ENCODE measurements around the gene THSD7A.
"Not testable (repeated sequence)": the region's sequence is repeated elsewhere in the genome, so short reads cannot be mapped to it uniquely, and the experiment has no call there.

The THSD7A gene

DNA sequence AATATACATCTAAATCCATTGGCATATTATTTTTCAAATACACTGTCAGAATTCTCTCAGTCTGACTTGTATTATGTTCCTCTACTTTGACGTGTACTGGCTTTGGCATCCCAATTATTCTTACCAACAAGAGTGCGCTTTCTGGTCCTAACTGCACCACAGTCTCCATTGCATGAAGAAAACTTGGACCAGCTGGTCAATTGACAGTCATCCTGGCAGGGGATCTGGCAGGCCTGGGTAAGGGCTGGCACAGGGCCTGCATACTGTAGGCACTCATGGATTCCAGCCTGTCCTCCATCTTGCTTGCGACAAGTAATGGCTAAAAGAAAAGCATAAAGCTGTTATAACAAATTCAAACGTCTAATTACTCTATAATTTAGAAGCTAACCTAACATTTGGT, 384.9 kb downstream of the THSD7A start:
- no peak for DNase-seq

DNA sequence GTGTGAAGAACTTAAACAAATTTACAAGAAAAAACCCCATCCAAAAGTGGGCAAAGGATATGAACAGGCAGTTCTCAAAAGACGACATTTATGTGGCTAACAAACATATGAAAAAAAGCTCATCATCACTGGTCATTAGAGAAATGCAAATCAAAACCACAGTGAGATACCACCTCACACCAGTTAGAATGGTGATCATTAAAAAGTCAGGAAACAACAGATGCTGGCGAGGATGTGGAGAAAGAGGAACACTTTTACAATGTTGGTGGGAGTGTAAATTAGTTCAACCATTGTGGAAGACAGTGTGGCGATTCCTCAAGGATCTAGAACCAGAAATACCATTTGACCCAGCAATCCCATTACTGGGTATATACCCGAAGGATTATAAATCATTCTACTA, 388.1 kb downstream of the THSD7A start:
- not testable (repeated sequence) for DNase-seq

DNA sequence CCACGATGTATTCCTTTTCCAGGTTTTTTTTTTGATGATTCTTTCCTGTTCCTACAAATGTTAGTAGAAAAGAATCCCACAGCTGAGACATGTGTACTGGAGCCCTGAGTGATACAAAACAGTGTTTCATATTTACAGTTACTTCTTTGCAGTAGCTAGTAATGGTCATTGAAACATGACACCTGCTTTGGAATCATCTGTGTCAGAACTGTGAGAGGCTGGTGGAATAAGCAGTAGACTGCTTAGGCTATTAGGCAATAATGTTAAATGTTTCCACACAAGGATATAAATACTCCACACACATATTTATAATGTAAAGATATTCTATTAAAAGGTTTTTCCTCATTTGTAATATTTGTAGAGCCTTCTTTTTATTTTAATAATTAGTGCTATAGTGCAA, 394.0 kb downstream of the THSD7A start:
- no peak for DNase-seq

DNA sequence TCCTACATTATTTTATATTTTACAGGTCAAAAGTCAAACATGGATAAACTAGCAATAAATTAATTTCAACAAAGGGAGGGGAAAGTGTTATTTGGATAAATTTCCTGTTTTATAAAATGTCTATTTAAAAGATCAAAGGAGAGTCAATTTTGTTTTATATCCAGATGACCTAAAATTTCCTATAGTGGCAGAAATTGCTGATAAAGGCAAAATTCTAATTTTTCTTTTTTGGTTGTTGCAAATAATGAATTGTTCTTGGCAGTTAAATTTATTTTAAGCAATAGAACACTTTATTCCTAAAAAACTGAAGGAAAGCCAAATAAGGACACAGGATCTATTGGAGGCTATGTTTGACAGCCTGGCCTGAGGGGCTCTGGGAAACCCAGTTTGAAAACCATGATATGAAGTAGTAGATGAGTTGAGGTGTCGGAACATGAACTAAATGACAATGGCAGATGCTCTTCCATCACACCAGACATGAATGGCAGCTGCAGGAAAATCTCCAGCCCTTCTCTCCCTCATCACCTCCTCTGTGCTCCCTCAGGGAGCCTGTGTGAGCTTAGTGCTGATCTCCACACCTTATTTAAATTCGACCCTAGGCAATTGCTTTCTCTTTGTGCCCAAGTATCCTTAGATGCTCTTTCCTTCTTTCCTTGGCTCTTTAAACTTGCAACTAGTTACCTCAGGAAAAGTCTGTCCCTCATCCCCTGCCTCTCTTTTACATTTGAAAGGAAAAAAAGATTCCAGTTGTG, 395.0 kb downstream of the THSD7A start:
- DNase-seq = no peak

DNA sequence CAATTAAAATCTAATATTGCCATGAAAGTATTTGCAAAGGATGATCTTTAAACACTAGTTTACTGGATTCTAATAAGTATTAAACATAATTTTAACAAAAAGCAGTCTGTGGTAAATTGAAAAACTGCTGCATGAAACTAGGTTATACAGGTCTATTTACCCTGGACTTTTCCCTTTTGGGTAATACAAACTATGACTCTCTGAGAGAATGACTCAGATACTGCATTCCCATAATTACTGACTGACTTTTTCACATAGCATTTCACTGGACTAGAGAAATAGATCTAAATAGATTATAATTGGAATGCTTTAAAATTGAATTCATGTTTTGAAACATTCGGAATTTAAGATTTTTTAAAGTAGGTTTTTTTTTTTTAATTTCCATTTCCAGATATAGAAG, 395.7 kb downstream of the THSD7A start:
- DNase-seq = peak; percentile 20

DNA sequence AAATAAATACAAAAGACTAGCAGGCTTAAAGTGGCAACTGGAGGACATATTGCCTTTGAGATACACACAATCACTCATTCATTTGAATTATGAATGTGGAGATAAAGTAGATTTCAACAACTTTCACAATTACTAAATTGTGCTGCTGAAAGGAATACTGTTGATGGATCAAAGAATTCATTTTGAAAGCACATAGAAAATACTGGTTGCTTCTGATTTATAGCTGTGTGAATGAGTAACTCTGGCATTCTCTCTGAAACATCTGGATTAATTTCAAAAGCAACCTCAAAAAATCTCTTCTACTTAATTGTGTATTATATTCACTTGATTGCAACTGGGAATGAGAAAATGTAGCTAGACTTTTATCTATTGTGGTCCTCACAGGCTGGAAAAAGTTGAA, 397.6 kb downstream of the THSD7A start:
- no peak for DNase-seq

DNA sequence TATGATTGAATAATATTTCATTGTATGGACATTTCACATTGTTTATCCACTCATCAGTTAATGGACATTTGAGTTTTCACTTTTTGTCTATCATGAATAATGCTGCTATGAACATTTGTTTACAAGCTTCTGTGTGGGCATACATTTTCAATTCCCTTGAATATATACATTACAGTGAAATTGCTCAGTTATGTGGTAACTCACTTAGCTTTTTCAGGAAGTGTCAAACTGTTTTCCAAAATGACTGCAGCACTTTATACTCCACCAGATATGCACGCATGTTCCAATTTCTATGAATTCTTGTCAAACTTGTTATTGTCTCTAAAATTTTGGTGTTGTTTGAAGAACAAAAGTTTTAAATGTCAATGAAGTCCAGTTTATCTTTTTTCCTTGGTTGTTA, 401.2 kb downstream of the THSD7A start:
- no peak for DNase-seq

DNA sequence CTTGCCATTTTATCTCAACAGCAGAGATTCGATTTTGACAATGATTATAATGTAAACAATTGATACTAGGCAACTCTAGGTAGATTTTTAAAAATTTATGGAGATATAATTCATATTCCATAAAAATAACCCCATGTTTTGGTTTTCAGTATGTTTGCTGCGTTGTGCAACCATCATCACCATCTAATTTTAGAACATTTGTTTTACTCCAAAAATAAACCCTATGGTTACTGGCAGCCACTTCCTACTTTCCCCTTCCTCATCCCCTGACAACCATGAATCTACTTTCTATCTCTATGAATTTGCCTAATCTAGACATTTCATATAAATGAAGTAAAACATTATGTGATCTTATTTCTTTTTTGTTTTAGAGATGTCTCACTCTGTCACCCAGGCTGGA, 401.9 kb downstream of the THSD7A start:
- no peak for DNase-seq

DNA sequence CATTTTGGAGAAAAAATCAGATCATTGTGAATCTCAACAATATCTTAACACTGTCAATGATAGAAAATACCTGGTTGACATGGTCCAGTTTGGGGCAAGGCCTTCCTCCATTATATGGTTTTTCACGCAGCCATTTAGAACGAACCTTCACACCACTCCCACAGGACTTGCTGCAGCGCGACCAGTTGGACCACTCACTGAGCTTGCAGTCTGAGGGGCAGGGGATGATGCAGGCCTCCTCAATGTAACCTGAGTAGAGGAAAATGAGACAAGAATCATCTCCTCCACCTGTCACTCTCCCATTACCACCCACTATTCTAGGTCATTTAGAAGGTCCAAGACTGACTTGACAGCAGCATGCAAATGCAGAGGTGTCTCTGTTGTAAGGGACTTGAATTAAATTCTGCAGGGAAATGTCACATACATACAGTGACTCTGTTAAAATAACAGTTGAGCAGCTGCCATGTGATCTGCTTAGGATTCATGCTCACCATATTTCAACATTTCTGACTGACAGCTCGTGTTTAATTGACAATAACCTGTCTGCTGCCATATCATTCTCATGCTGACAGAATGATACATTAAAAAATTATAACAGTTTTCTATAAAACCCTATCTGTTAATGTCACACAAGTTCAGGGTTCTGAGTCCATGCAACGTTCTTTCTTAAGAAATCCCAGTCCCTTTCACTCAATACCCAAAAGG, 403.0 kb downstream of the THSD7A start:
- no peak for DNase-seq

DNA sequence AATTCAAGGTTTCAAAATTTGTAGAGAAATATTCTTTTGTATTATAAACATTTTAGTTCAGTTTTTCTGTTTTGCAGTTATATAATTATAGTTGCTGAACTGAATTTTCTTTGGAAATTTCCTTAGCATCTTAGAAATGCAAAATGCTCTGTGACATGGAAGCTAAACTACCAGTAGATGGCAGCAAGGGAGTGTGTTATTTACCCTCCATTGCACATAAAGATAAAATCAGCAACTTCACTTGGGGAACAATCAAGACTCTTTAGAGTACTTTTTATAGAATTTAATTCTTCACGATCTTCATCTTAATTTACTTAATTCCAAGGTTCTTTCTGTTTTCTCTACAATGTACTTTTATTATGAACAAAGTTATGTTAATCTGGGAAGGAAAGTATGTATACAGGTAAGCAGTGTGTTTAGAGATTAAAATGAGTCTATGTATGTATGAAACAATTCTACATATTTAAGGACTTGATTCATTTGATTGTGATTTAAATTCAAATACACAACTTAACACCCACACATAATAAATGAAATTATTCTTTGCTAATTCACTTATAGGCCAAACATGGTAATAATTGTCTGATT, 404.2 kb downstream of the THSD7A start:
- peak; percentile 67 for DNase-seq

DNA sequence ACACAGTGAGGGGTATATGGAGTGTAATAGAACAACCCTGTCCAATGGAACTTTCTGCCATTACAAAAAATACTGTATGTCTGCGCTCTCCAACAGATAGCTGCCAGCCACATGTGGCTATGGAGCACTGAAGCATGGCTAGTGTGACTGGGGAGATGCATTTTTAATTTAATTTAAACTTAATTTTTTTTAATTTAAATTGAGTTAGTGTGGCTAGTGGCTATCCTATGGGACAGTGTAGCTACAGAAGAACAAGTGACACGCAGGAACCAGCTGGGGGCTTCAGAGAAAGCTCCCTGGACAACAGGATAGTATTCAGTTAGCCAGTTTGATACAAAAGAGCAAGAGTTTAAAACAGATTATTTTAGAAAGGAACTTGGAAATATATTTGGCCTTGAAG, 408.0 kb downstream of the THSD7A start:
- DNase-seq = no peak

DNA sequence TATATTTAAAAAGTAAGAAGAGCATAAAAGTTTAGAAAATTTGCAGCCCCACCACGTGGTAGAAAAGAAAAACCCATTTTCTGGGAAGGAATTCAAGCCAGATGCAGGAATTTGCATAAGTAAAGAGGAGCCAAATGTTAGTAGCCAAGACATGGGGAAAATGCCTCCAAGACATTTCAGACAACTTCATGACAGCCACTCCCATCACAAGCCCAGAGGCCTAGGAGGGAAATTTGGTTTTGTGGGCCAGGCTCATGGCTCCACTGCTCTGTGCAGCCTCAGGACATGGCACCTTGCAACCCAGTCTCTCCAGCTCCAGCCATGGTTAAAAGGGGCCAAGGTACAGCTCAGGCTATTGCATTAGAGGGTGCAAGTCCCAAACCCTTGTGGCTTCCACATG, 411.9 kb downstream of the THSD7A start:
- no peak for DNase-seq

DNA sequence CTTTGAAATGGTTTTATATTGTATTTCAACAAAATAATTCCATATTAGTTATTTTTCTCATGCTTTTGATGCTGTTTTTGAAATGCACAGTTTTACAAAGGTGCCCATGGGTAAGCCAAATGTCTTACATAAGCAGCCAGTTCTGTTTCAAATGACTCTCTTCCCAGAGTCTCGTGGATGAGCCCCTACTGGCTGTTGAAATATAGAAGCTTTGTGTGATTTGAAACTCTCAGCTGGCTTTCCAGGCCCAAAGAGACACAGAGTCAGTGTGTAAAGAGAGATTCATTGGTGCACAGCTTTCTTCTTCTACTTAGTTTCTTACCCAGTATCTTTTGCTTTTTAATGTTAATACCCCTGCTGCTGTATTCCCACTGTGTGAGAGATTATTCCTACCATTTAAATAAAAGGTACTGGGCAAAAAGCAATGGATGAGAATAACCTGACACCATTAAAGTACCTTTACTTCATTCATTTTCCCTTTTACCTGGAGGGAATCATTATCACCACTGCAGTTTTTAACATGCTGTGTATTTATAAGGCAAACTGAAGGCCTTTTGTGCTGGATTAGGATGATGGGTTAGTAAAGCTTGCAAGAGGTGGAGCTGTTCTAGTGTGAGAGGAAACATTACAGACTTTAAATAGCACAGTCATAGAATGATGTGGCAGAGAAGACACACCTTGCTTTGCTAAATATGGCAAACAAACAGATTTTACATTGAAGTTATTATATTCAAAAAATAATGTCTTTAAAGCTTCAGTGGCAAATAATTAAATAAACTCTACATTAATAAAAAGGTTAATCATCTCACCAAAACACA, 415.1 kb downstream of the THSD7A start:
- DNase-seq = no peak

DNA sequence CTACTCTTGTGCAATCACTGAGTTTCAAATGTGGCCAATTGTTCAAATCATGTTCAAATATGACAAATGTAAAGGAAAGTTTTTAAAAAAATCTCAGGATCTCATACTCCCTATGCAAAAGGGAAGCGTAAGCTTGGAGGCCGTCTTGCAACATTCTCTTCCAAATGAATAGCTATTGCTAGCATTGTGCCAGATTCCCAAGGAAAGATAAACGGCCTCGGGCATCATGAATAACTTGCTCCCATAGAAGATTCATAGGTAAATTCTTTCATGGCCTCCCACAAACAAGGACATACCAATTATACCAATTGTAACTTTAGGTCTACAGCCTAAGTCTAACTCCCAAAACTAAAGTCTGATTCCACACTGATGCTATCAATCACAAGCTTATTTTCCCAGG, 416.9 kb downstream of the THSD7A start:
- no peak for DNase-seq

DNA sequence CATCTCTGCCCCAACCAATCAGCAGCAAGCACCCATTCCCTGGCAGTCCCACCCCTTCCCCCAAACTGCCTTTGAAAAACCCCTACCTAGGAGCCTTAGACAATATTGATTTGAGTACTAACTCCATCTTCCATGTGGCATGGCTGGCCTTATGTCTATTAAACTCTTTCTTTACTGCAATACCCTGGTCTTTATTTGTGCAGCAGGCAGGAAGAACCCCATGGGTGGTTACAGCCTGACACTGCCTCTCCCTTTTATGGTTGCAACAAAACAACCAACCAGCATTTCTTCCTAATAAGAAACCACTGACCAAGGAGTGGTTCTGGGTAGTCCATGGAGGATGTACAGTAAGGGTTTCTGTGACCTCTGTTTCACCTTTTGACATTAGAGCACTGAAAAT, 418.1 kb downstream of the THSD7A start:
- no peak for DNase-seq

DNA sequence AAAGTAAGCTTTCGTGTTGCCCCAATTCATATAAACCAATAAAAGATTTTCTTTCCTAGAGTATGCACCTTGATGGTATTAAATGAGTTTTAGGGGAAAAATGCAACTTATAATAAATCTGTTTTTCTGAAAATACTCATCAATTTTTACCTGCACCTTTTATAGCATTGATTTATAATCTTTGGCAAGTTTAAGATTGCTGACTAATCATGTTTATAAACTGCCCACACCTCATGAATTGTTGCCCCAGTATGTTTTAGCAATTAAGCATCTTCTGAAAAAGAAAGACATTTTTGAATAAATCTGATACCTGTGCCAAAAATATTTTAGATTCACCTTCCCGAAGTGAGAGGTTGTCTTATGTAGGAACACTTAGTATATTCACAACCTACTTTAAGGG, 420.0 kb downstream of the THSD7A start:
- no peak for DNase-seq

DNA sequence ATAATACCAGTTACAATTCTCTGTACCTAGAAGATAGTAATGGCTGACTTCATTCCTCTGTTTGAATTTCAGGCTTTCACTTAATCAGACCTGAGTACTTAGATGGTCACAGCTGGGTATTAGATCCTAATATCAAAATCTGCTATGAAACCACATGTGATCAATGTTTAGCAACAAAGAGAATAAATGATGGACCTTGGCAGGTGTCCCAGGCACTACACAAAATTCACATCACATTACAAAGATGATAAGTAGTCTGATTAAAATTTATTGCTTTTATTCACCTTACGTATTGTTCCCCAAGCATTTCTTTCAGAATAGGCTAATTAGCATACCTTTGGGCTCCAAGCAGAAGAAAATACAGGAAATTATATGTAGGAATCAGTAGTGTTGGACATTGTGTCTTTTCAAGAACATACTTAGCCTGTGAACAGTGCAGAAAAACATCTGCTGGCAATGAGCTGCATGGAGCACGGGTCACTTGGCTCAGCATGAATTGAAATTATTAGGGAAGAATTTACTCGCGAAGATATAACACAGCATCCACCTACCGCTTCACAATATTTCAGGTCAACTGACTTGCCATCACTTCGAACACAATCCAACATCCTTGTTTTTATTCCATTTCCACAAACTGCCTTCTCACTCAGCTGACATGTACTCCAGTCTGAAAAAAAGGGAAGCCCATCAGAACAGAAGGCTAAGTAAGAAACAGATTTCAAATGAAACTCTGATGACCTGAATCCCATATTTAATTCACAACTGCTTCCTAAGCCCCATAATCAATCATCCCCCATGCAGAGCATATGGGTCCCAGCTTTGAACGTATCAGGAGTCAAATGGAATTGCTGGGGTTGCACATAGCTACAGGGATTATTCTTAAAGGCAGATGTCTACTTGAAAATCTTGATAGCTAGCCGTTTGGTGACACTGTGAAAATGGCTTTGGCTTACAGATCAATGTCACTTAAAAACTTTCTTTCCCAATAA, 421.0 kb downstream of the THSD7A start:
- no peak for DNase-seq

DNA sequence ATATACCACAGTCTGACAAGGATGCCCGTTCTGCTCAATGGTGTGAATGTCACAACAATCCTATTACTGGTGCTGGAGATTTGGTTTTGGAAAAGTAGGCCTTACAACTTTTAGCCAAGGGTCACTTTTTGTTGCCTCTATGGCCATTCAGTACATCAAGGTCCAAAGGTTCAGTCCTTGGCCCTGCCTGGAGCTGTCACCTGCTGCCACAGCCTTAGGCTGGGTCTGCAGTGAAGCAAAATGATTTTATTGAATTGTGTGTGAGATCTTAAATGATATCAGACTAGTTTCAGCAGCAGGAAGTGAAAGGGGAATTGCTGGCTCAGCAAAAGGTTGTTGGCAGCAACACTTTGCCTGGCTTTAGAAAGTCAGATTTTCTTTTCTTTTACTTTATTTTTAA, 427.6 kb downstream of the THSD7A start:
- DNase-seq = no peak

DNA sequence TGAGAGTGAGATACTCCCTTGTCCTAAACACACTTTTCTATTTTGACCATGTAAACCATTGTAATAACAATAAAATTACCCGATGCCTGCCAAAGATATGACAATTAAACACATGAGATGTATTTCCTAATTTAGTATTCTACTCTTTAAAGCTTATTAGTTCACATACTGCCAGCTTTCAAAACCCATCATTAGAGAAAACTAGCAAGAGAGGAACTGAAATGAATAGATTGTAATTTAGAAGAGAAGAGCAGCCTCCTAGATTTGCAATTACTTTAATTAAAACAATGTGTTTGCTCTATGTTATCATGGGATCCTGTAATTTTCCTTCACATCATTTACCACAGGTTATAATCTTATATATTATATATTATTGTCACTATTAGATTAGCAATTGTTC, 428.2 kb downstream of the THSD7A start:
- no peak for DNase-seq

DNA sequence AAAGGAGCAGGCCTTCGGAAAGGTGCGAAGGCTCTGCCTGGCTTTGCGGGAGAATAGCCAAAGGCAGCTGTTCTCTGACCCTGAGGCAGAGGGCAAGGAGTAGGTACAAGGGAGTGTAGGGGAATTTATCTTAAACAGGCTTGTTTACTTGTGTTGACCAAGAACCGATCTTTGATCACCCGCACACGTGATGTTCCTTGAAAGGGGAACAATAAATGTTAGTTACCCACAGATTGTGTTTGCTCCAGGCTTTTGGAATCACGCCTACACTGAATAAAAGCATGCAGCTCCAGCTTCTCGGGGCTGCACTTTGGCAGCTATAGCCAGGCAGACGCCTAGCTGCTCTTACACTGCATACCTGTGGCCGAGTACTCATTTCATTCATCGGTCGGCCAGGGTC, 437.6 kb downstream of the THSD7A start:
- no peak for DNase-seq

DNA sequence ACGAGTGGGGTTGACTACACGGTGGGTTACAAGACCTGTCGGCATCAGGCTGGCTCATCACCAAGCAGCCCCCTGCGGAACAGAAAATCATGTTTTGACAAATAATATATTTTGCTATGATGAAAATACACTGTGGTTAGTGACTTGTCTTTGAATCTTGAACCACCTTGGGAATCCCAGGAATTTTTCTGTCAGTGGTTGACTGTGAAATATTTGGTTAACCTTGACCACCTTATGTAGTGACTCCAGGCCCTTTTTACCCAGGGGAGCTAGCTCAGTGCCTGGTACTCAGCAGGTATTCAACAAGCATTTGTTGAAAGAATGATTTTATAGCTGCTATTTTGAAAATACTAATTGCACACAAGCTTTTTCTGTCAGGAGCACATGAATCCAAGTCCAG, 452.4 kb downstream of the THSD7A start:
- peak; percentile 44 for DNase-seq

DNA sequence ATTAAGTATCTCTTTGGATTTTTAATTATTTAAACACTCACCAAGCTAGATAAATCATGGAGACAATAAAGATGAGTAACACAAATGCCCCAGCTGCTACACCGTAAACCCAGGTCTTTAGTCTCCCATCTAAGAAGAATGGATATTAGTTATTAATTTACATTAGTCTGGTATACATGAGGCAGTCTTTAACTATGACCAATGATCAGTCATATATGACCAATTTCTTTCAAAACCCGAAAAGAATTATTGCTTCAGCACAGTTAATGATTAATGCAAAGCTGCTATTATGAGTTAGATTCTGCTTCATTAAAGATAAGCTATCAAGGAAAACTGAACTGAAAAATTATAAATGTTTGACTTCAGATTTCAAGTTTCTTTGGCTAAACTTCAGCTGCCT, 455.5 kb downstream of the THSD7A start:
- peak; percentile 51 for DNase-seq

Measured in kidney glomerular epithelial cell (primary cell).